Measurements from ENCODE around the gene GRAMD4.

The GRAMD4 gene

DNA sequence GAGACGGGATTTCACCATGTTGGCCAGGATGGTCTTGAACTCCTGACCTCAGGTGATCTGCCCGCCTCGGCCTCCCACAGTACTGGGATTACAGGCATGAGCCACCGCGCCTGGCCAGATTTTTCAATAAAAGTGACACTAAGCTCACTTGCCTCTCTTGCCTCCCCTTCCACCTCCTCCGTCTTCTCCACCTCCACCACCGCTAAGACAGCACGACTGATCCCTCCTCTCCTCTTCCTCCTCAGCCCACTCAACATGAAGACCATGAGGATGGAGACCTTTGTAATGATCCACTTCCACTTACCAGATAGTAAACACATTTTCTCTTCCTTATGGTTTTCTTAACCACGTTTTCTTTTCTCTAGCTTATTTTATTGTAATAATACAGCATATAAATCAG, 103.7 kb downstream of the GRAMD4 start:
- DNase-seq (ENCODE audit: low spot score) = no peak

DNA sequence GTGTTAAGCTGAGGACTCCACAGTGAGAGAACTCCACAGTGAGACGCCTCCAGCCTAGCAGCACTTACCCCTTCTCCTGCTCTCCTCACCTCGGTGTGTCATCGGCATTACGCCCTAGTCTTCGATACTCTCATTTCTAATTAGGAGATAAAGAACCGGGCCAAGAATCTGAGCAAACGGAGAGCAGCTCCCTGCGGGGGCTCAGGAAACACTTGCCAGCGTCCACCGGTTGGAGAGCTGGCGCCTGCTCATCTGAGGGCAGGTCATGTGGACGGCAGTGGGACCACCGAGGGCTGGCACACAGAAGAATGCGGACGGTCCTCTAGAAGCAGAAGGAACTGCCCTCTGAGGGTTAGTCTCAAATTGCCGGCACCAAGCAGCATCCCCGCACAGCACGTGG, 104.9 kb downstream of the GRAMD4 start:
- no peak for DNase-seq (ENCODE audit: low spot score)

DNA sequence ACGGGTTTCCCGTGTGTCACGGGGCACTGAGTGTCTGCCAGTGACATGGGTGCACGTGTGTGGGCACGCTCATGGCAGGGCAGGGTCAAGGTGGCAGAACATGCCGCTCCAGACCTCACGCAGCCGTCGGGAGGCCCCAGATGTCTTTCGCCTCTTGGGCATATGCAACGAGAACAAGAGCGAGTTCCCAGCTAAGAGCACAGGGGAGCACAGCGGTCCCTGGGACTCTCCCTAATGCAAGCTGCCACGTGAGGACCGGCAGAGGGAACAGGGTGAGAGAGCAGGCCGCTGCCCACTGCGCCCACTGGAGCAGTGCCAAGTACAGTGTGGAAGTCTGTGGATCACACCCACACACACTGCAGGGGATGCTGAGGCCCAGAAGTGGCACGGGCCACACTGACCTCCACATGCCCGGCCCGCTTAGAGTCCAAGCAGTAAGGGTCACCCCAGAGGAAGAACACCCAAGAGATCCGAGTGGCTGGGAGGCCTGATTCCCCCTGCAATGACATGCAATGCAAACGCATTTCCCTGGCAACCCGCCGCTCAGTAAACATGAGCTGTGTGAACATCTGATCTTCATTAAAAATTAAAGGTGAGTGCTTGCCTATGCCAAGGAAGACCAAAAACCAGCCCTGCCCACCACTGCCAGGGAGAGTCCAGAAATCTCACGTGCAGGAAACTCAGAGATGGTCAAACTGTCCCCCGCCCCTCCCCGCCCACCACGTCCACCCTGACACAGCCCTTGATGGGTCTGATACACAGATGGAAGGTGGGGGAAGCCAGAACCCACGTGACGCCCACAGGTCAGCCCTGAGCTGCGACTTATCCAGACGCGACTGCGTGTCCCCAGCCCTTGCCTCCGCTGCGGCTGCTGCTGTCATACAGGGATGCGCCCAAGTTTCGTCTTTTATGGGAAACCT, 106.1 kb downstream of the GRAMD4 start:
- DNase-seq (ENCODE audit: low spot score) = no peak

- DNase-seq (ENCODE audit: low spot score) = no peak
Observed at GRCh38 chr22:46726986-46727317, 106.8 kb downstream of the GRAMD4 start.

DNA sequence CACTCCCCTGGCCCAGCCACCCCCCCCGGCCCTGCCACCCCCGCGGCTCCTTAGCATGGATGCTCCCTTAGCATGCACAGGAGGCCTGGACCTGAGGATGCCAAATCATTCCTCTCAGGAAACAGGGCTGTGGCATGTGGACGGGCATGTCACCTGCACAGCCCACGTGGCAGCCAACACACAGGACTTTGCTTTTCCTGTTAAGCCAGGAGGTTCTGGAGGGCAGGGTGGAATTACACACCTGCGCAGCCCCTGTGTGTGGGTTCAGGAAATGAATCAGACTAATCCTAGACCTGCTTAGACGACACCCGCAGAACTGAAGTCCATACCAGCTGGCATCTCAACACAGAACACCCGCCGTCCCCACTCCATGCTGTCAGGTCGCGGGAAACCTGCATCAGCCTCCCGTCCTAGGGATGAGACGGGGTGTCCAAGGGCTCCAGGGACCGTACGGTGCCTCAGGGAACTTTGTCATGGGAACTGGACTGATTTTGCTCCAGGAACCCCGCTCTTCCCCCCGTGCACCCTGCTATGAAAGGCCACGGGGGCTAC, 107.7 kb downstream of the GRAMD4 start:
- no peak for DNase-seq (ENCODE audit: low spot score)

- no peak for DNase-seq (ENCODE audit: low spot score)
Observed at GRCh38 chr22:46728470-46728869, 108.3 kb downstream of the GRAMD4 start.
